HL-60 (cell line): ENCODE data around the gene CCDC191.

Experiments
- DNase-seq, 2 experiments: peaks; one replicate each; pipeline ENCODE4 v3.0.0-alpha.2; 2010 to 2020; ENCODE audit warnings: low read depth in 1 of 2, low spot score in 1 of 2
- H3K27ac ChIP-seq: fragments of 250-450 bp; sonication (Bioruptor Pico); replicated peaks from 2 replicates; pipeline ENCODE4 v1.5.1; 2020; ENCODE audit warnings: mild to moderate bottlenecking, moderate library complexity
- H3K27me3 ChIP-seq: fragments of 250-450 bp; sonication (Bioruptor Pico); 2 replicates; pipeline ENCODE4 v1.5.1; 2021; ENCODE audit warnings: mild to moderate bottlenecking, moderate library complexity; ENCODE audit not compliant: insufficient read depth, poor library complexity, severe bottlenecking
- H3K4me3 ChIP-seq: replicated peaks from 2 replicates; pipeline ENCODE4 v1.5.1; 2011; ENCODE audit warnings: mild to moderate bottlenecking, control low read depth, low read length; ENCODE audit not compliant: insufficient read depth
- REST ChIP-seq: IDR thresholded peaks from 2 replicates; pipeline ENCODE4 v1.6.1; 2012; ENCODE audit warnings: low read depth; ENCODE audit not compliant: insufficient replicate concordance

CCDC191 gene

GRCh38 chr3:113914646-113915045, 141.7 kb downstream of the CCDC191 start:
- Histone ChIP-seq H3K27me3 (no peaks in the 10 kb centered on the region), H3K27ac (no peak overlapping the region), H3K4me3 (no peak overlapping the region)
- TF ChIP-seq REST, result no peak
- no peak for DNase-seq
